ENCODE data around the gene ZFP64. TPM values are rescaled to one million over a fixed set of nuclear protein-coding genes. Genes with fewer than 3 reads are reported as not detected.
A peak's percentile ranks its signal among the peaks of the same experiment; 100 is the strongest.

Gene ZFP64
- total RNA-seq, 4 donors from 2014 or later = 7.0 to 15.4 (median 14.2) TPM

GRCh38 chr20:52118696-52119095 is 72.9 kb downstream of the ZFP64 start:
- H3K4me3 ChIP-seq = no peak overlapping the region
- peaks cover 0 to 47% of the 10 kb centered on the region in 2 donors for H3K36me3 ChIP-seq
- TF ChIP-seq, protein P1, sequence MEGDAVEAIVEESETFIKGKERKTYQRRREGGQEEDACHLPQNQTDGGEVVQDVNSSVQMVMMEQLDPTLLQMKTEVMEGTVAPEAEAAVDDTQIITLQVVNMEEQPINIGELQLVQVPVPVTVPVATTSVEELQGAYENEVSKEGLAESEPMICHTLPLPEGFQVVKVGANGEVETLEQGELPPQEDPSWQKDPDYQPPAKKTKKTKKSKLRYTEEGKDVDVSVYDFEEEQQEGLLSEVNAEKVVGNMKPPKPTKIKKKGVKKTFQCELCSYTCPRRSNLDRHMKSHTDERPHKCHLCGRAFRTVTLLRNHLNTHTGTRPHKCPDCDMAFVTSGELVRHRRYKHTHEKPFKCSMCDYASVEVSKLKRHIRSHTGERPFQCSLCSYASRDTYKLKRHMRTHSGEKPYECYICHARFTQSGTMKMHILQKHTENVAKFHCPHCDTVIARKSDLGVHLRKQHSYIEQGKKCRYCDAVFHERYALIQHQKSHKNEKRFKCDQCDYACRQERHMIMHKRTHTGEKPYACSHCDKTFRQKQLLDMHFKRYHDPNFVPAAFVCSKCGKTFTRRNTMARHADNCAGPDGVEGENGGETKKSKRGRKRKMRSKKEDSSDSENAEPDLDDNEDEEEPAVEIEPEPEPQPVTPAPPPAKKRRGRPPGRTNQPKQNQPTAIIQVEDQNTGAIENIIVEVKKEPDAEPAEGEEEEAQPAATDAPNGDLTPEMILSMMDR (IDR thresholded peaks at IDR 0.05) = no peak
- TF ChIP-seq POLR2AphosphoS5 (IDR thresholded peaks at IDR 0.05) (no peak), EP300 (IDR thresholded peaks at IDR 0.05) (no peak), POLR2A (IDR thresholded peaks at IDR 0.05) (no peak)
- no peaks in the 10 kb centered on the region for H3K4me1 ChIP-seq
- ATAC-seq = no peak
- H3K27ac ChIP-seq = no peak overlapping the region
- WGBS, 2 donors (ENCODE audit: low coverage in 1 of 2) = 78 to 79% methylated on average over 5 of the region's 5 CpGs
- no peaks in the 10 kb centered on the region for H3K27me3 ChIP-seq
- H3K9me3 ChIP-seq = no peaks in the 10 kb centered on the region

GRCh38 chr20:52118016-52118623 is 73.5 kb downstream of the ZFP64 start:
- H3K36me3 ChIP-seq = peaks cover 0 to 41% of the 10 kb centered on the region in 2 donors
- ATAC-seq = no peak
- H3K9me3 ChIP-seq = no peaks in the 10 kb centered on the region
- no peaks in the 10 kb centered on the region for H3K27me3 ChIP-seq
- H3K4me1 ChIP-seq = no peaks in the 10 kb centered on the region
- no peak overlapping the region for H3K27ac ChIP-seq
- TF ChIP-seq POLR2AphosphoS5 (IDR thresholded peaks at IDR 0.05) (no peak), POLR2A (IDR thresholded peaks at IDR 0.05) (no peak), EP300 (IDR thresholded peaks at IDR 0.05) (no peak)
- TF ChIP-seq, protein P1 (IDR thresholded peaks at IDR 0.05) = no peak
- 33% methylated on average over 1 of the region's 2 CpGs; no CpG with 5 or more reads in 1 of the 2 donors for WGBS, 2 donors (ENCODE audit: low coverage in 1 of 2)
- H3K4me3 ChIP-seq = no peak overlapping the region

DNA sequence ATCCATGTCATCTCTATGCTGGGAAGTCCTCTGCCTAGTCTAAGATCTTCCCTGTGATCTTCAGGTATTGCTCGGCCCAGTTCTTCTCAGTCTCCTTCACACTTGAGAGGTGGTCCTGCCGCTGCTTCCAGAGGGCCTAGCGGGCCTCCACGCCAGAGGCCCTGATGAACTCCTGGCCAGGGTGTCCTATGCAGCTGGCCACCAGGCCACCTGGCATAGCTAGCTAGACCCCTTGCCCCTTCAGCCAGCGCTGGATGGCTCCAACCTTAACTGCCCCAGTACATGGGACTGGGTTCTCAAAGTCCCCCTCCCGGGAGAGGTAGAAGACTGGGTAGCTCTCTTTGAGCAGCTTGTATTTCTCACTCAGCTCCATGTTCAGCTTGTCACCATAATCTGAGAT is 81.1 kb downstream of the ZFP64 start:
- peaks cover 0 to 9% (median 5%) of the 10 kb centered on the region in 3 donors for H3K4me1 ChIP-seq
- no peak overlapping the region for H3K4me3 ChIP-seq
- peaks cover 15% of the 10 kb centered on the region for H3K27me3 ChIP-seq
- TF ChIP-seq, protein P1 (IDR thresholded peaks at IDR 0.05) = no peak
- TF ChIP-seq POLR2A (IDR thresholded peaks at IDR 0.05) (no peak), EP300 (IDR thresholded peaks at IDR 0.05) (no peak)
- peaks cover 0 to 6% of the 10 kb centered on the region in 2 donors for H3K36me3 ChIP-seq
- no peak for ATAC-seq
- WGBS, 2 donors (ENCODE audit: low coverage in 1 of 2) = 94 to 100% methylated on average over 1 to 3 of the region's 6 CpGs
- no peaks in the 10 kb centered on the region for H3K9me3 ChIP-seq
- no peak overlapping the region for H3K27ac ChIP-seq

GRCh38 chr20:52105442-52106422 is 85.8 kb downstream of the ZFP64 start:
- H3K9me3 ChIP-seq = no peaks in the 10 kb centered on the region
- WGBS, 2 donors (ENCODE audit: low coverage in 1 of 2) = 3 to 7% methylated on average over 6 to 11 of the region's 47 CpGs
- peaks cover 0 to 4% of the 10 kb centered on the region in 2 donors for H3K36me3 ChIP-seq
- peak overlapping the region in 1 of 2 donors; percentile 55 for H3K4me3 ChIP-seq
- TF ChIP-seq, protein P1 (IDR thresholded peaks at IDR 0.05) = no peak
- TF ChIP-seq POLR2AphosphoS5 (IDR thresholded peaks at IDR 0.05) (no peak), POLR2A (IDR thresholded peaks at IDR 0.05) (no peak), EP300 (IDR thresholded peaks at IDR 0.05) (no peak)
- no peak overlapping the region for H3K27ac ChIP-seq
- peaks cover 0 to 31% (median 24%) of the 10 kb centered on the region in 3 donors for H3K4me1 ChIP-seq
- no peak for ATAC-seq
- H3K27me3 ChIP-seq = peaks cover 40% of the 10 kb centered on the region
